Colon (tissue), 2 donors: Measurements from ENCODE around the gene CHST8.

ENCODE experiments used
- FAIRE-seq: peaks from 2 replicates; lab custom pipeline; 2012; peaks lifted over from hg19 to GRCh38; lab: Jason Lieb, UNC
- donor health status: control.
- donor health status: control.

The CHST8 gene

DNA sequence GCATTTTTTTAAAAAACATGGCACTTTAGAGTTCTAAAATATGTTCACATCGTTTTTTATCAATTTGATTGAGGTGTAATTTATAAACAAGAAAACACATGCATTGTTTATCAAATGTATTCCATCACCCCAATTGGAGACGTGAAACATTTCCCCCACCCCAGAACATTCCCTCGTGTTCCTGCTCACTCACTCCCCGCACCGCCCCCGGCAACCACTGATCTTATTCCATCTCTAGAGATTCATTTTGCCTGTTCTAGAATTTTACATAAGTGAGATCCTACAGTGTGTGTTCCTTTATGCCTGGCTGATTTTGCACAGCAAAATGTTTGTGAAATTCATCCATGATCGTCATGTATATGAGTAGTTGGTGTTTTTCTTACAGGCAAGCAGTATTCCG lies 124.4 kb downstream of the CHST8 start:
- no peak for FAIRE-seq

DNA sequence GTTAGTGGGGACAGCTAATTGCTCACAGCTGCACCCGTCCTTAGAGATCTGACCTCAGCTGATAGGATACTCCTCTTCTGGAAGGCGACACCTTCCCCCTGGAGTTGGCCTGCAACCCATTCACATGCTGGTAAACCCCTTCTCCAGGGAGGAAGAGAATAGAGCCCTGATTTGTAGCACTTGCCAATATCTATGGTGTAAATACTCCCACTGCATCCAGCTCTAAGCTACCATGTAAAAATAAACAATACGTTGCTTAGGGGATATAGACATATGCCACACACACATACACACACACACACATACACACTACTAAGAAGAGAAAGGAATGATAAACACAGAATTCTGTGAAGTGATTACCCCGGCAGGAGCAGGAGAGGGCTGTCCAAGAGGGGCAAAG lies 125.5 kb downstream of the CHST8 start:
- no peak for FAIRE-seq

DNA sequence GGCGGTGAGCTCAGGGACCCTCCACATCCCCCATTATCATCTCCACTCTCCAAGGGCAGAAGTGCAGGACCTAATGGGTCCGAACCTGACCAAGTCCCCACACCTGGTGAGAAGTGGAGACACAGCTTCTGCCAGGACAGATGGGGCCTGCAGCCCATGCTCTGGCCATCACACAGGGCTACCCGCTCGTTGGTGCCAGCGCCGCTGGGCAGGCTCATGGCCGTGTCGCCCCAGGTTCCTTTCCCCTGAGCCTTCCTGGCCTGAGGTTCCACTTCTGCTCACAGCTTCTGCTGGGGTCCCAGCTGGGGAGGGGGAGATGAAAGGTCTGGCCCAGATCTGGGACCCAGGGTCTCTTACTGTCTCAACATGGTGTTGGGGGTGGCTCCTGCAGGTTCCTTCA lies 126.5 kb downstream of the CHST8 start:
- no peak for FAIRE-seq

DNA sequence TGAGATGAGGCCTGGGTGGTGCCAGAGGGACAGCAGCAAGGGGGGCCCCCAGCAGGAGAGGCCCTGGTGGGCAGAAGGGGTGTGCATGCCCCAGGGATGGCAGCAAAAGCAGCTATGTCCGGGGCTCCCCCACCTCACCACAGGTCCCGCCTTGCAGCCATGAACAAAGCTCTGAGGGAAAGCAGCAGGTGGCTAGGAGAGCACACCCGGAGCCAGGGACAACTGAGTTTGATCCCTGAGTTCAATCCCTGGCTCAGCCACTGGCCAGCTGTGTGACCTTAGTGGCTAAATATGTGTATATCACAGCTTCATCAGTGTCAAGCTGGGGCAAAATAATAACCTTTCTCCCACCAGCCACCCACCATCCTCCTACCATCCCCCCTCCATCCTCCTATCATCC lies 127.3 kb downstream of the CHST8 start:
- no peak for FAIRE-seq

DNA sequence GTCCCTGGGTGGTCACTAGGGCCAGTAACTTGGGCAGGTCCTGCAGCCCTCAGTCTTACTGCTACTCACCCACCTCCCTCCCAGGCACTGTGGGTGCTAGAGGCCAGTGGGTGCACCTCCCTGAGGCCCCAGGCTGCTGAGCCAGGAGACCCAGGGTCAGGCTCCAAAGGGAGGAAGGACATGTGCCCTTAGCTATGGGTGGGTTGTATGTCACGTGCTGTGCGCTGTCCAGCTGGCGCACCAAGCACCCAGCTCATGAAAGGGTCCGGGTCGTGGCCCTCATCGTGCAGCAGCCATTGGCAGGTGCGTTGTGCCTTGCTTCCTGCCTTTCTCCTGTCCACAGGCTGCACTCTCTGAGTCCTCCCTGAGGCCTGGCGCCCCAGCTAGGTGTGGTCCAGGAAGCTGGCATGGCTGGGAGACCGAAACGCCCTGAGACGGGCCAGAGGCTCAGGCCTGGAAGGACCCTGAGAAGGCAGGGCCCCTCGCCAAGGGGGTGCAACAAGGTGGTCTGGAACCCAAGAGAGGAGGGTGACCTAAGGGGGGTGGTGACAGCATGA lies 127.9 kb downstream of the CHST8 start:
- FAIRE-seq, result no peak

DNA sequence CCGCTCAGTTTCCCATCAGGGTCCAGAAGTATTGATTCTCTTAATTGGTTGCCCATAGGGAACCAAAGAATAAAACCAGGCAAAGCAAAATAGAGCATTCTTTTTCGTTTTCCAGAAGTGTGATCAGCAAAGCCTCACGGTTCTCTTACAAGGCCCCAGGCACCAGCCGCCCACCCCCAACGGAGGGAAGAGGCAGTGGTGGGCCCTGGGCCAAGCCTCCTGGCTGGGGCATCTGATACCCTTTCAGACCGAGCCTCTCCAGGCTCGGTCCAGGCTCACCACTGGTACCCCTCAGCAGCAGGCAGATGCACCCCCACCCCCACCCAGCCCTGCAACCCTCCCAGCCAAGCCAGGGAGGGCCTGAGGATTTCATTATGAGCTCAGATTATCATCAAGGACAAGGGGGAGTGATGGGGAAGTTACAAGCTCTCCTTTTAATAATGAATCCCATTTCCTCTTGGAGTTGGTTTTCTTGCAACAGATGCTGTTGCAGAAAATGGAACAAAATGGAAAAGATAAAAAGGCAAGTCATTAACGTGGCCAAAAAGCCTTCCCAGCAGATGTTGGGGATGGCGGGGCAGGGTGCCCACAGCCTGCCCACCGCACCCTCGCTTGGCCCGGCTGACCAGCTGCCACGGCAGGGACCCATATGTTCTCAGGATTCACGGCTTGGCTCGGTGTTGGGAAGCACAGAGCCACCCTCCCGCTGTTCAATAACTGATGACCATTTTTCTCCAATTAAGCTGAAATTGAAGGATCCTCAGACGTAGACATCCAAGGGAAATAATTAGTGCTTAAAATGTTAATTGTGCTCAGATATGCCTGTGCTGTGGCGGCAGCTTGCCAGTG lies 129.1 kb downstream of the CHST8 start:
- FAIRE-seq, result no peak

DNA sequence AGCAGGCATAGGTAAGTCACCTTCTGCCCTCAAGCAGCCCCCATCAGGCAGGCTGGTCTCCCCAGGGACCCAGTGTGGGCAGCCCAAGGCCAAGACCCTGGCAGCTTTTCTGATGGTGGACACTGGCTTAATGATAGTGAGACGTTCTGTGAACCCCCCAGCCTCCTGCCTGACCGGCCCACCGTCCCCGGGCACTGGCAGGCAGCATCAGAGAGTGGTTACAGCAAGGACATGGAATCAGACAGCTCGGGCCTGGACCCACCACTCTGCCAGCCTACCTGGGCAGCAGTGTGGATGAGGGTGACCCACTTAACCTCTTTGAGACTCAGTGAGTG lies 129.7 kb downstream of the CHST8 start:
- FAIRE-seq, result no peak

DNA sequence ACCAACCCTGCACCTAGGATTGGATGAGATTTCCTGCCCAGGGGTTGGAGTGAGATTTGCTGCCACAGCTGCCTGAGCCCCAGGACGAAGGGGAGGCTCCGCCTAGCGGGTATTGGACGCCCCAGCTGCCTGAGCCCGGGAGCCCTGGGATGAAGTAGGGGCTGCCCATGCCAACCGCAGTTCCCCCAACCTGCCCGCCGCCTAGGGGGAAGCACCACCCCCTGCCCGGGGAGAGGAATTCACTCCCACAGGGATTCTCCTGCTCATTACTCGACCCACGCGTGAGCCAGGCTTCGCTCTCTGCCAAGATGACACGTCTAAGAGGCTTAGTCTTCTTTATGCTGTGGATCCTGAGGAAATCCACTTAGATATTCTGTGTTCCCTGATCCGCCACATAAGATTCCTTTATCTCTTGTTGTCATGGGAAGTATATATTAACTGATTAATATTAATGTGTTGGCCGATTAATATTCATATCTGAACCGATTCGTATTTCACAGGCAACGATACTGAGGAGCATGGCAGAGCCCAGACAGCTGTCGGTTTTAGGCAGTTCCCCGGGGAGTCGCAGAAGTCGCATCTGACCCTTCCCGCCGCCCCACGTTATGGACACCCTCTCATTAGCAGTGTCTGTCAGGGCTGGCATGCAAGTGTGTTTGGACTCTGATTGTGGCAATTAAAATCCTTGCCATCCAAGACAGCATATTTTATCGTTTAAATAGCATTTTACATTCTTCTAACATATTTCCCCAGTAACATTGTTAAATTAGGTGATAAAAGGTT lies 130.5 kb downstream of the CHST8 start:
- FAIRE-seq, result no peak

DNA sequence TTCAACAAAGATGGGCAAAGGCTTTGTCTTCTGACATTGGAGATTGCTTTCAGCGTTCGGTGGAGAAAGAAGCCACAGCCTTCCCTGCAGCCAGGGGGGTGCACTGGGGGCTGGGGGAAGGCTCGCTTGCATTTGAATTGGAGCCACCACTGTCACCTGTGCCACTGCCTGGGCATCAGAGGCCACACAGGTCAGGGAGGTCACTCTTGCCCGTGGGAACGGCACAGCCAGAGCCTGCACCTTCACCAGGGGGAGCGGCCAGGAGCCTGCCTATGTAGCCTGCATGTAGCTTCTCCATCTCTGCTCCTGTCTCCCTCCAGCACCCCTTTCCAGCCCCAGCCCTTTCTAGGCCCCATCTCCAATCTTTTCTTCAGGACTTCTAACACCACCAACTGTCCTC lies 131.2 kb downstream of the CHST8 start:
- no peak for FAIRE-seq

DNA sequence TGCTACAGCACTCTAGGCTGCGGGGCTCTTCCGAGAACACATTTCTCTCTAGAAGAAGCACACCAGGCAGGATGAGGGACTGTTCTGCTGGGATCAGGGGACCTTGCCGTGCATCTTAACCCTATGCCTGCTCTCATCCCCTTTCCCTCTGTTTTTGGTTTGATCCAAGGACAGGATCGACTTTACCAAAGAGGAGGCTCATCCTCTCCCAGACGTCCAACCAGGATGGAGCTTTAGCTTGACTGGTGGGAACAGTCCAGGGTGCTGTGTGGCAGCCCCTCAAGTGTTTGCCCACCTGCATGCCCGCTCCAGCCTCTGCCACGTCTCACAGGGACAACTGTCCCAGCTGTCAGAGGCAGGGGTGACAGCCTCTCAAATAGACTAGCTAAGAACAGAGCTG lies 132.6 kb downstream of the CHST8 start:
- FAIRE-seq, result no peak

DNA sequence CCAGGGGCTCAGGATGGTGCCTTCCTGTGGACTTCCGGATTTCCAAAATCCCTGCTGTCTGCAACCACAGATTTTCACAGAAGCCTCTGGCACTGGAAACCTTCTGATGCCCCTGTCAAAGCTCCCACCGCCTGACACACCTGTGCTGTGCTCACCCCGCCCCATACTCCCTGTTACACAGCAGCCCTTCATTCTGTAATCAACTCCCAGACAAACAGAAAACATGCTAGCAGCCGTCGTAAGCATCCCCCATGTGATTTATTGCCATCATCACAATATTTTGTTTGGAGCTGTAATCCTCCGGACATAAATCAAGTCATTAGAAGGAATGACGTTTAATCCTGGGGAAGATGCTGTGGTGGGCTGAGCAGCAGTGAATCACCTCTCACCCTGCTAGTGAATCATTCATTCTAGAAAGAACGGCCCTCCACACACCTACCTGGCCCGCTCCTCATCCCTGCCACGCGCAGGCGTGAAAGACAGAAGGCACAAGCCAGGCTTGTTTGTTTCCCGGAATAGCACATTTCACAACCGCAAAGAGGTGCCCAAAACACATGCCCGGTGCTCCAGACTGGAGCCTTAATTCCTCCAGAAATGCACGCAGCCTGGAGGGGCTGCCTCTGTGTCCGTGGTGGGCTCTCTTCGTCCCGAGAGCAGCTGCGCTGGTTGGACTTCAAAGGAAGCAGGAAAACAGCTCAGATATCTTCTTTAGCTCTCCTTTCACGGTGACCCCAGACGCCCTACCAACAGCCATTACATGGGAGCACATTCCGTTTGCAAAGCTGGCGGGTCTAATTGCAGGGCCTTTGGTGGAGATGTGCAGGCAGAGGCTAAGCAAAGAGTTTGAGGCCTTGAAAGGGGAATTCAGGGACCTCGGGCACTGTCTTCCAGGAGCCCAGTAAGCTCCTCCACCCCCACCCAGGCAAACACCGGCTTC lies 133.6 kb downstream of the CHST8 start:
- FAIRE-seq, result no peak

DNA sequence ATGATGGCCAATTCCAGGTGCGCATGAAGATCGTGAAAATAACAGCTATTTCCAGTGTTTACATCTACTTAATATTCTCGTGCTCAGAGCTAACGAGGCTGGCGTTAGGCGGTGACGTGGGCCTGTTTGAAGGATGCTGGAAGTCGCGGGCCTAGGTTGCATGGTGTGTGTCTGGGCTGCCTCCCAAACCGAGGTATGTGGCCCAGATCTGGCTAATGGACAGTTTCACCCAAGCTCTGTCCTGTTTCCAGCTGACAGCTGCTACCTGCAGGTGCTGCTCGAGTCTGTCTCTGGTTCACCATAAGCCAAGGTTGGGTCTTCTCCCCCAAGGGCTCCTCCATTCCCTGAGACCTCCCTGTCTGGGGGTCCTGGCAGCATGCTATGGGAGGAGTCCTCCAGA lies 134.4 kb downstream of the CHST8 start:
- FAIRE-seq, result no peak

DNA sequence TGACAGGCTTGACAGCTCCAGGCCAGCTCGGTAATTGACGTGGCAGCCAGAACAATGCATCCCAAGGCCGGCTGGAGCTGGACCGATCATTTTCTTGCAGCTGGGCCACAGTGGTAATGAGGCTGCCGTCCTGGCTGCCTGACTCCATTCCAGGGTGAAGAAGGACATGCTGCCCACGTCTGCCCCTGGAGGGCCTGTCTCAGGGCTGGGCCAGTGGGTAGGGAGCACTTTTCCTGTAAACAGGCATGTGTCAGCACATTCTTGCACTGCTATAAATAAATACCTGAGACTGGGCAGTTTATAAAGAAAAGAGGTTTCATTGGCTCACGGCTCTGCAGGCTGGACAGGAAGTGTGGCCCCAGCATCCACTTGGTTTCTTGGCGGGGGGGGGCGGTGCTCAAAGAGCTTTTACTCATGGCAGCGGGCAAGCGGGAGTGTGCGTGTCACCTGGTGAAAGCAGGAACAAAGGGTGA lies 136.8 kb downstream of the CHST8 start:
- FAIRE-seq, result no peak

DNA sequence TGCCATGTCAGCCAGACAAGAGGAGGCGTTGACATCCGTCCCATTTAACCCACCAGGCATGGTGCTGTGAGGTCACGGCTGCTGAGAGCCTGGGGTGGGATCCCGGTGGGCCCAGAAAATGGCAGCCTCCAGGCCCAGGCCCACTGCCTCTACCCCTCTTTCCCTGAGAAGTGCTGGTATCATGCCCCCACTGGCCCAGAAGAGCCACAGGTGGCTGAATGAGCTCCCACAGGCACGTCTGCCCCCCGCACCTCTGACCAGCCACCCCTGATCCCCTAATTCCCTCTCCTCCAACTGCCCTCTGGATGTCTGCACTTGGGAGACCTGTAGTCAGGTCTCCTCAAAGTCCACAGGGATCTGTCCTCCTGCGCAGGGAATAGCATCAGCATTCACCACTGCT lies 137.6 kb downstream of the CHST8 start:
- no peak for FAIRE-seq

DNA sequence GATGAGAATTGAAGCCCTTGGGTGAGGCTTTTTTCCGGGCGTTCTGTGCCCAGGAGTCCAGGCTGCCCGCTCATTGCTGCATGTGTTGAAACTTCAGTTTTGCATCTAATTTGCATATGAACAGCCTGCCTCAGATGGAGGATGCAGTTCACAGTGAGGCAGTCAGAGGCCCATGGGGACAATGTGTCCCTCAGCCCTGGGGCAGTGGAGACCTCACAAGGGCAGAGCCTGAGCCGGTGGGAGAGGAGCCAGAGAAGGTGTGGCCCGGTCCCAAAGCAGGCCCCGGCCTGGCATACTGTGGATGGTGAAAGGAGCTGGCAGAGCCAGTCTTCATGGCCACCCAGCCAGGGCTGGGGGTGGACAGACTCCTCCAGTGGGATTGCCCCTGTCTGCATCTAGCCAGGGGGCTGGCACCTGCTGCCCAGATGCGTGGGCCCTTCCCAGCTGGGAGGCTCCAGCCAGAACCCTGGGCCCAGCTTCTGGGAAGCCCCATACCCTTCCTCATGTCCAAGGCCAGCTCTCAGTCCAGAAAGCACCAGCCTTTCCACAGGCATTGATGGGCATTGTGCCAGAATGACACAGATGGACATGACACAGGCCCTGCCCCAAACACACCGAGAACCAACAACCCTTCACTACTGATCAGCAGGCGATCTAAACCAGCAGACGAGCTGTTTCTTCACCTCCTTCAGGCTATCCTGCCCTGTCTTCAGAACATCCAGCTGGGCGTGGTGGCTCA lies 142.0 kb downstream of the CHST8 start:
- FAIRE-seq, result no peak

DNA sequence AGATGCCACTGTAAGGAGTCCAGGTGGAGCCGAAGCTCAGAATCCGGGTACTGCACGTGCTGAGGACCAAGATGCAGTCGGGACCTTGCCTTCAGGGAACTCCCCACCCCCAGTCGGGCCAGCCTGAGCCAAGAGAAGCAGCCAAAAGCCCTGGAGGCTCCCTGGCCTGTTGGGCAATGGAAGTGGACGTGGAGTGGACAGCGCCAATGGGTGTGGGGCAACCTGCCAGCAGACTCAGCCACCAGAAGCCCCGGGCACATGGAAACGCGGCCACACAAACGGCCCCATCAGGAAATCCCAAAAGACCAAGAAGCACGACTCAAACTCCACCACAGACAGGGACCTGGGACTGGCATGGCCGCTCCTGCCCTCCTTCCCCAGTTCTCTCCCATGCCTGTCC lies 144.9 kb downstream of the CHST8 start:
- no peak for FAIRE-seq

DNA sequence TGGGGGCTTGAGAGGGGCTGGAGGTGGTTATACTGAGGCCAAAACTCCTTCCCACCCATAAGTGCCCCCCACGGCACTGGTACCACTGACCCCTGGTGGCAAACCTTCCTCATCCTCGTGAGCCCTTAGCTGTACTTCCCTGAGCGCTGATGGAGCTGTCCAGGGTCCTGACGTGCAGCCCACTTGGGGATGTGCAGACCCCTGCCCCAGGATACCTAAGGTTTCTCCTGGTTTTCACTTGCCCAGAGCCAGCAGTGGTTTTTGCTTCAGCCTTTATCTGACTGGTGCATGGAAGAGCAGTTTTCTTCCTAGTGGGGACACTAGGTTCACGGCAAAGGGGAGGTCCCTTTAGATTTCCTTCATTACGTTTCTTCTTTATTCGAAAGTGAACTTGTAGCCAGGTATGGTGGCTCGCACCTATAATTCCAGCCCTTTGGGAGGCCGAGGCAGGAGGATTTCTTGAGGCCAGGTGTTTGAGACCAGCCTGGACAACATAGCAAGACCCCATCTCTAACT lies 146.2 kb downstream of the CHST8 start:
- no peak for FAIRE-seq

DNA sequence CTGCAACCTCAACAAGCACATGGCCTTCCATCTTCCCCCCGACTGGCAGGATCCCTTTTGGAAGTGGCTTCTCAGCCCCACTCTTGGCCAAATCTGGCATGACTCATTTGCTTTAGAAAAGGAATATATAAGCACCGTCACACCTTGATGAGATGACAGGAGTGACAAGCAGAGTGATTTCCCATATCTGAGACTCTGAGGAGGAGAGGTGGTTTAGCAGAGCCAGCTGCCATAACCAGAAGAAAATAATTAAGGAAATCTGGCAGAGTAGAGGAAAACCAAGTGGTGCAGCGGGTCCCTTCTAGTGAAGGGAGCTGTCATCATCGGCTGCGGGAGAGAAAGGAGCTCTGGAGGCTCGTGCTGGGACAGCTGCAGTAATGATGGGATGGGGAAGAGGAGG lies 147.5 kb downstream of the CHST8 start:
- FAIRE-seq, result no peak

DNA sequence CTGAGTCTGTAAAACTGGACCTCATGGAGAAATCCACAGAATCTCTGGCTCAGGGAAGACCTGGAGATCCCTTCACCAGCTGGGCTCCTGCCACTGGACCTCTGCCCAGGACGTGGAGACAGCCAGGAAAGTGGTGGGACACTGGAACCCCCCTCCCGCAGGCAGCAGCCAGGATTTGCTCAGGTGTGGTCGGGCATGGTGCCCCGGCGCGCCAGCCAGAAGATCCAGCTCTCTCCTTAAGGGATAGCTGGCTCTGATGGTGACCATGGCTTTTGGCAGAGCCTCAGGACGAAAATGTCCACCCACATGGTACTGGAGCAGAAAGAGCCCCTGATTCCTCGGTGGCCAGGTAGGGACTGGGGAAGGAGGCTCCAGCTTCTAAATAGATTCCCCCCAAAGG lies 148.4 kb downstream of the CHST8 start:
- FAIRE-seq, result no peak

DNA sequence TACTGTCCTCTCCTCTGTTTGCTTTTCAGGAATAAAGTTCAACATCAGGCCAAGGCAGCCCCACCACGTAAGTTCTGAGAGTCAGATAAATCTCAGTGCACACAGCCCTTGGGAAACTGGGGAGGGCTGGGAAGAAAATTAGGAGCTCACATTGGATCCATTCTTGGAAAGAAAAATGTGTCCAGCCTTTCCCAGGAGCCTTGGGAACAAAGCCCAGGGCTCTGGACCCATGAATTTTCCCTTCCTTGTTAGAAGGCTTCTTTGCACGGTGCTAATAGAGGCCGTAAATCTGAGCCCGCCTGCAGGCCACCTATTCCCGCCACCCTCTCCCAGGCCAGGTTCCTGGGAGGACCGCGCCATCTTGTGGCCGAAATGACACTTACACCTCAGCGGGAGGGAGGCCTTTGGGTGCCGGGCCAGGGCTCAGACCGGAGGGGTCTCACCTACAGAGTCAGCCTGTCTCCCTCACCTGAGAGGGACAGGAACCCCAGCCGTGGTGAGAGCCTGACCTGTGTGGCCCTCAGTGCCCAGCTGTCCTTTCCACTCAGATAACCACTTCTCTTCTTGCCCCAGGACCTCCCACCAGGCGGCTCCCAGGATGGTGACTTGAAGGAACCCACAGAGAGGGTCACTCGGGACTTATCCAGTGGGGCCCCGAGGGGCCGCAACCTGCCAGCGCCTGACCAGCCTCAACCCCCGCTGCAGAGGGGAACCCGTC lies 149.8 kb downstream of the CHST8 start:
- FAIRE-seq, result no peak
